ENCODE data around the gene KRT25. TPM values are rescaled to one million over a fixed set of nuclear protein-coding genes. Genes with fewer than 3 reads are reported as not detected.
"Not testable (repeated sequence)": the region's sequence is repeated elsewhere in the genome, so short reads cannot be mapped to it uniquely, and the experiment has no call there.

KRT25 gene
- total RNA-seq, 4 donors from 2014 or later: not detected

DNA sequence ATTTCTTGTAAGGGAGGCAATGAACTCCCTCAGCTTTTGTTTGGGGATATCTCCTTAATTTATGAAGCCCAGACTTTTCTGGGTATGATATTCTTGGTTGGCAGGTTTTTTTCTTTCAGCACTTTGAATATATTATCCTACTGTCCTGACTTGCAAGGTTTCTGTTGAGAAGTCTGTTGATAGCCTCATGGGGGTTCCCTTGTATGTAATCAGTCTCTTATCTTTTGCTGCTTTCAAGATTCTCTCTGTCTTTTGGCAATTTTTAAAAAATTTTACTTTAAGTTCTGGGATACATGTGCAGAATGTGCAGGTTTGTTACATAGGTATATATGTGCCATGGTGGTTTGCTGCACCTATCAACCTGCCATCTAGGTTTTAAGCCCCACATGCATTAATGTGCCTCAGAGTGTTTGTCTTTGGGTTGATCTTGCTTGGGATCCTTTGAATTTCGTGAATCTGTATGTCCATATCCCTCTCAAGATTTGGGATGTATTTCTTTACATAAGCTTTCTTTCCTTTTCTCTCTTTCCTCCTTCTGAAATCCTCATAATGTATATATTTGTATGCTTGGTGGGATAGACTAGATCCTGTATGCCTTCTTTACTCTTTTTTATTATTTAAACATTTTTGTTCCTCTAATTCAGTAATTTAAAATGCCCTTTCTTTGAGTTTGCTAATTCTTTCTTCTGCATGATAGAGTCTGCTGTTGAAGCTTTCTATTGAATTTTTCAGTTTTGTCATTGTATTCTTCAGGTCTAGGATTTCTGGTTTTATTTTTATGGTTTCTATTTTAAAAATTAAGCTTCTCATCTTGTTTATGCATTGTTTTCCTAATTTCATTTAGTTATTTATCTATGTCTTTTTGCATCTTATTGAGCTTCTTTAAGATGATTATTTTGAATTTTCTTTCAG lies 5.2 kb upstream of the KRT25 start:
- DNase-seq: no peak
- TF ChIP-seq, protein P1, sequence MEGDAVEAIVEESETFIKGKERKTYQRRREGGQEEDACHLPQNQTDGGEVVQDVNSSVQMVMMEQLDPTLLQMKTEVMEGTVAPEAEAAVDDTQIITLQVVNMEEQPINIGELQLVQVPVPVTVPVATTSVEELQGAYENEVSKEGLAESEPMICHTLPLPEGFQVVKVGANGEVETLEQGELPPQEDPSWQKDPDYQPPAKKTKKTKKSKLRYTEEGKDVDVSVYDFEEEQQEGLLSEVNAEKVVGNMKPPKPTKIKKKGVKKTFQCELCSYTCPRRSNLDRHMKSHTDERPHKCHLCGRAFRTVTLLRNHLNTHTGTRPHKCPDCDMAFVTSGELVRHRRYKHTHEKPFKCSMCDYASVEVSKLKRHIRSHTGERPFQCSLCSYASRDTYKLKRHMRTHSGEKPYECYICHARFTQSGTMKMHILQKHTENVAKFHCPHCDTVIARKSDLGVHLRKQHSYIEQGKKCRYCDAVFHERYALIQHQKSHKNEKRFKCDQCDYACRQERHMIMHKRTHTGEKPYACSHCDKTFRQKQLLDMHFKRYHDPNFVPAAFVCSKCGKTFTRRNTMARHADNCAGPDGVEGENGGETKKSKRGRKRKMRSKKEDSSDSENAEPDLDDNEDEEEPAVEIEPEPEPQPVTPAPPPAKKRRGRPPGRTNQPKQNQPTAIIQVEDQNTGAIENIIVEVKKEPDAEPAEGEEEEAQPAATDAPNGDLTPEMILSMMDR (IDR thresholded peaks at IDR 0.05): no peak
- no peak for TF ChIP-seq POLR2A (IDR thresholded peaks at IDR 0.05)
- H3K36me3 ChIP-seq: no peaks in the 10 kb centered on the region
- no peaks in the 10 kb centered on the region for H3K4me1 ChIP-seq
- H3K27ac ChIP-seq: no peak overlapping the region
- H3K4me3 ChIP-seq: no peak overlapping the region
- H3K9me3 ChIP-seq: peaks cover 0 to 13% (median 6%) of the 10 kb centered on the region in 4 donors
- no peaks in the 10 kb centered on the region for H3K27me3 ChIP-seq

DNA sequence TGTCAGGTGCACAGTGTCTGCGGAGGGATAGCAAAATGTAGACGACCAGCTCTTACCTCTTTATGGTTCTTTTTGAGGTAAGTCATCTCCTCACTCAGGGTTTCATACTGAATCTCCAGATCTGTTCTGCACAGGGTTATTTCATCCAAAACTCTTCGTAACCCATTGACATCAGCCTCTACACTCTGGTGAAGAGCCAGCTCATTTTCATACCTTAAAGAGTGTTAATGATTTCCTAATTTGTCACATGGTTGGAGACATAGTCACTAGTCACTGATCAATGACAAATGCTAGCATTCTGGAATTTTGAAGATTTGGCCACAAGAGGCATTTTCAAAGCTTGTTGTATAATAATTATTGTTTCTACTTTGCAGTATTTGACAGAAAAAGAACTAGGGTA lies 1.3 kb downstream of the KRT25 start:
- Histone ChIP-seq H3K27ac (no peak overlapping the region), H3K27me3 (no peaks in the 10 kb centered on the region), H3K4me3 (no peak overlapping the region), H3K9me3 (no peaks in the 10 kb centered on the region), H3K4me1 (no peaks in the 10 kb centered on the region), H3K36me3 (no peaks in the 10 kb centered on the region)
- TF ChIP-seq, protein P1 (IDR thresholded peaks at IDR 0.05): no peak
- no peak for TF ChIP-seq POLR2A (IDR thresholded peaks at IDR 0.05)
- no peak for DNase-seq

DNA sequence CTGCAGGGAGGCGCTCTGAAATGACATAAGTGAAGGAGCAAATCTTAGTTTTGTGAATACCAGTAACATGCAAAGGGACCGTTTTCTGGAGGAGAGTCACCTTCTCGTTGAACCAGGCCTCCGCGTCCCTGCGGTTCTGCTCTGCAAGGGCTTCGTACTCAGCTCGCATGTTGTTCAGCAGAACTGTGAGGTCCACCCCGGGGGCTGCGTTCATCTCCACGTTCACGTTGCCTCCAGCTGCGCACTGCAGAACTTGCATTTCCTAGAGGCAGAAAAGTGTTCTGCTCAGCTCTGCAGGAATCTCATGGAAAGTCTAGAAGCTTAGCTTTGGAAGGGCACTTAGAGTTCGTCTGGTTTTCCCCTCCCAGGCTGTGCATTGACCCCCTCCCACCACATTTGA lies 4.1 kb downstream of the KRT25 start:
- no peaks in the 10 kb centered on the region for H3K36me3 ChIP-seq
- no peaks in the 10 kb centered on the region for H3K9me3 ChIP-seq
- no peak overlapping the region for H3K4me3 ChIP-seq
- H3K27ac ChIP-seq: no peak overlapping the region
- no peak for TF ChIP-seq POLR2A (IDR thresholded peaks at IDR 0.05)
- DNase-seq: no peak
- no peaks in the 10 kb centered on the region for H3K4me1 ChIP-seq
- H3K27me3 ChIP-seq: no peaks in the 10 kb centered on the region

DNA sequence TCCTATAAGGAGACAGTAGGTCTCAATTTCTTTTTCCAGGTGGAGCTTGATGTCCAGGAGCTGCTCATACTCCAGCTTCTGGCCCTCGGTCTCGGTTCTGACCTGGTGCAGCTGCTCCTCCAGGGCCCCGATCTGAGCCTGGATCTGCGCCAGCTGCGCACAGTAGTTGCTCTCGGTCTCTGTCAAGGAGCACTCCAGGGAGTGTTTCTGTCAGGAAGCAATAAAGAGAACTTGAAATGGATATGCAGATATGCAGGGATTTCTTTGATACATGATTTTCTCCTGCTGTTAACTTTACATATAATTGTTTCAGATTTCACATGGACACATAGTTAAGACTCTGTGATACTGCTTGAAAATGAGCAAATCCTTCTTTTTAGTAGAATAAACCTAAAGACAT lies 4.7 kb downstream of the KRT25 start:
- no peaks in the 10 kb centered on the region for H3K36me3 ChIP-seq
- no peaks in the 10 kb centered on the region for H3K4me1 ChIP-seq
- H3K27ac ChIP-seq: no peak overlapping the region
- no peak for TF ChIP-seq POLR2A (IDR thresholded peaks at IDR 0.05)
- TF ChIP-seq, protein P1 (IDR thresholded peaks at IDR 0.05): no peak
- H3K4me3 ChIP-seq: no peak overlapping the region
- no peaks in the 10 kb centered on the region for H3K9me3 ChIP-seq
- no peaks in the 10 kb centered on the region for H3K27me3 ChIP-seq
- no peak for DNase-seq

DNA sequence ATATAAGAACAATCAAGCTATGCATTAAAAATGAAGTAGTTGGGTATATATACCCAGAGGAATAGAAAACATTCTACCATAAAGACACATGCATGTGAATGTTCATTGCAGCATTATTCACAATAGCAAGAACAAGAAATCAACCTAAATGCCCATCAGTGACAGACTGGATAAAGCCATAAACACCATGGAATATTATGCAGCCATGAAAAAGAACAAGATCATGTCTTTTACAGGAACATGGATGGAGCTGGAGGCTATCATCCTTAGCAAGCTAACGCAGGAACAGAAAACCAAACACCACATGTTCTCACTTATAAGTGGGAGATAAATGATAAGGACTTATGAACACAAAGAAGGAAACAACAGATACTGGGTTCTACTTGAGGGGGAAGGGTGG lies 6.5 kb downstream of the KRT25 start:
- not testable (repeated sequence) for H3K27me3 ChIP-seq, H3K4me3 ChIP-seq, H3K4me1 ChIP-seq, H3K36me3 ChIP-seq, H3K27ac ChIP-seq, DNase-seq, H3K9me3 ChIP-seq

DNA sequence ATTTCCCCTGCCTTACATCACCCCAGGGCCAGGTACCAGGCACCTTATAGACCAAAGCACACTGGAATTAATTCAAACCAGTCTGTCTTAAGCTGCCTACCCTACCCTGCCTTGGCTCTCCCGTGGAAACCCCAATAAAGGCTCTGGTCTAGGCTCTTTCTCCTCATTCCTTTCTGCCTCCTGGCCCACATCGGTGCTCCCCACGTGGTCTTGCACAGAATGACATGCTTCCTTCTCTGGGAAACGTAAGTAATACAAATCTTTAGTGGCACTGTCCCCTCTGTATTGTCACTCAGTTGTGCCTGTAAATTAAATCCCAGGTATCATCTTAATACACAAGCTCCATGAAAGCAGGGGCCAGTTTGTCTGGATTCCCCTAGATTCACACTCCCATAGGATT lies 16.6 kb downstream of the KRT25 start:
- no peaks in the 10 kb centered on the region for H3K36me3 ChIP-seq
- no peak overlapping the region for H3K4me3 ChIP-seq
- H3K4me1 ChIP-seq: no peaks in the 10 kb centered on the region
- H3K9me3 ChIP-seq: peaks cover 0 to 3% (median 0%) of the 10 kb centered on the region in 4 donors
- TF ChIP-seq POLR2A (IDR thresholded peaks at IDR 0.05): no peak
- TF ChIP-seq, protein P1 (IDR thresholded peaks at IDR 0.05): no peak
- no peak overlapping the region for H3K27ac ChIP-seq
- no peak for DNase-seq
- no peaks in the 10 kb centered on the region for H3K27me3 ChIP-seq
